ENCODE results near the gene CEMIP. TPM values are rescaled to one million over a fixed set of nuclear protein-coding genes. Genes with fewer than 3 reads are reported as not detected.
A peak's percentile ranks its signal among the peaks of the same experiment; 100 is the strongest.

CEMIP gene
- total RNA-seq, 1 donor = 0.21 TPM

DNA sequence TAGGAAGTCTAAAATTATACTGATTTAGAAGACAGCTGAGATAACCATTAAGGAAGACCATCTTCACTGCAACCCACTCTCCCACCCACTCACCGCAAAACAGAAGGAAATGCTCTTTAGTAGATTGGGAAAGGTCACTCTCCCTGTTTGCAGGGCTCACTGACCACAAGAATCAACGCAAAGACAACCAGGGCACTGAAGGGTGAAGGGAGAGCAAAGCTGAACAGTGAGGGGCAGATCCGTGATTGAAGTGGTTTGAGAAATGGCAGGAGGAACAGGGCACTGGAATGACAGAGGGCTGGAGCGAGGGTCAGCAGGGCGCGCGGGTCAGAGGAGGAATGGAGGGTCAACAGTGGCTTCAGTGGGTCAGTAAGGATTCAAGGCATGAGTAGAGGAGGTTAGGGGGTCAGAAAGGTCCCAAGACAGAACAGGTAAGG is 209.9 kb downstream of the CEMIP start:
- Histone ChIP-seq H3K9me3 (ENCODE audit: low read depth, low read length) (no peaks in the 10 kb centered on the region), H3K27me3 (ENCODE audit: insufficient read depth, low read length) (no peaks in the 10 kb centered on the region), H3K4me3 (ENCODE audit: low read length) (peak overlapping the region; percentile 95), H3K4me1 (ENCODE audit: insufficient read depth, low read length) (peaks cover 71% of the 10 kb centered on the region)

DNA sequence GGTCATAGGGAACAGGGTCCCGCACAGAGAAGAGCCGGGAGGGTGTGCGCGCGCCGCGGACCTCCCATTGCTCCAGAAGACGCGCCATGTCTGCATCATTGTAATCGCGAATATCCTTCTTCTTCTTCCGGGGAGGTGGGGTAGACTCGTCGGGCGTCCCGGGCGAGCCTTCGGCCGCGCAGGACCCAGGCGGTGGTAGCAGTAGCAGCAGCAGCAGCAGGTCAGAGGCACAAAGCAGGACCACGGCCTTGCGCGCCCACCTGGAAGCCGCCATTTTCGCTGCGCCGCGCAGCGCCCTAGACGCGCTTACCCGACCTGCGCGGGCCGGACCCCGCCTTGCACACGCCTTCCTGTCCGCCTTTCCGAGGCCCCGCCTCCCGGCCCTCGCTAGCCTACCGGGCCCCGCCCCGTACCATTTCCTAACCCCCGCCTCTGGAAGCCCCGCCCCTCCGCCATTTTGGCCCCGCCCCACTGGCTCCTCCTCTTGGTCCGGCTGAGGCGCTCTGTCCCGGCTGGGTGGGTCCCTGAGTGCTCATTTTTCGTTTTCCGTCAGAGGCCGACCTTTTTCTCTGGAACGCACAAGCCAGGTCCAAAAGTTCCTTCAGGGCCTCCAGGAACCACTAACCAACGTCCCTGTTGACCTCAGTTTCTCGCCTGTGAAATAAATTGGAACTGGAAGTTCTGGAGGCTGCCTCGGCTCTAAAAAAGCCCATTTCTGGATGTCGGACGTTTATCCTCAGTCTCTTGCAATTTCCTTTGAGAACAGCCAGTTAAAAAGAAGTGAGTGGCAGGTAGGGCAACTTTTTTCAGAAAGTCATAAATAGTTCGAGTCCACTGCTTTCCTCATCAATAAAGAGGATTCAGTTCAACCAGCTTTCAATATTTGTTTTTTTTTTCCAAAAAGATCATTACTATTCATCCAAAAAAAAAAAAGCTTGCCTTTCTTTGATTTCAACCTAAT is 210.6 kb downstream of the CEMIP start, which contains the start of gene MESD:
TSS of gene MESD (minus strand) at position 302 of the 961 bp plus-strand sequence. CDS start at position 274, 28 bp downstream.
- H3K4me1 ChIP-seq (ENCODE audit: insufficient read depth, low read length) = peaks cover 64% of the 10 kb centered on the region
- H3K4me3 ChIP-seq (ENCODE audit: low read length) = peak within 1 kb of the TSS; percentile 95
- no peaks in the 10 kb centered on the region for H3K9me3 ChIP-seq (ENCODE audit: low read depth, low read length)
- no peaks in the 10 kb centered on the region for H3K27me3 ChIP-seq (ENCODE audit: insufficient read depth, low read length)

DNA sequence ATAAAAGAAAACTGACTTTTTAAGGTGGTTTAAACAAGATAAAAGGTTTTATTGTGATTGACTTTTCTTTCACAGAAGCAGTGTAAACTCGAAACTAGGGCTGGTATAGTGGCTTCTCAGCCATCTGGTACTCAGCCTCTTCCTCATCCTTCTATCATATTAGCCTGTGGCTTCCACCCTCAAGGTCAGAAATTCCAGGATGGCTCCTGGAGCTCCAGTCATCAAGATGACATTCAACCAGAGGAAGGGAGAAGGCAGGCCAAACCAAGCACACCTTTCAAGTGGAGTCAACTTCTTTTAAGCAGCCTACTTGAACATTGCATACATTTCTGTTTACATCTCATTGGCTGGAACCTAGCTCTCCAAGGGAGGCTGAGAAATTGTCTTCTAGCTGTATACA is 211.8 kb downstream of the CEMIP start:
- H3K27me3 ChIP-seq (ENCODE audit: insufficient read depth, low read length) = no peaks in the 10 kb centered on the region
- H3K4me3 ChIP-seq (ENCODE audit: low read length) = no peak overlapping the region
- no peaks in the 10 kb centered on the region for H3K9me3 ChIP-seq (ENCODE audit: low read depth, low read length)
- peaks cover 53% of the 10 kb centered on the region for H3K4me1 ChIP-seq (ENCODE audit: insufficient read depth, low read length)

DNA sequence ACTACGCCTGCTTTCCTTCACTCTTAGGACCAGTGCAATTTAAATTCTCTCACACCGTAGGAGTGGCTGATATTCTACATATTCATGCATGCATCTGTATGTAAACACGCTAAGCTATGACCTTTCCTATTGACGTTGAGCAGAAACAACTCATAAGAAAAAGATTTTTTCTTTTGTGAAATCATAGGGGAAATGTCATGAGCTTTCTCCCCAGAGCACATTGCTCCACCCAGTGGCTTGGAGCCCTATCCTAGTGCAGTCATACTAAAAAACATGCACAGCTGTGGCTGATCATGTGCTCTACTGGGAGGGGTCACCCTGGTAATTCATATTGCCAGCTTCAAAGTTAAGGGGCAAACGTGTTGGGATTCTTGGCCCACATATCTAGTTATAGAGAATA is 212.3 kb downstream of the CEMIP start:
- no peak overlapping the region for H3K4me3 ChIP-seq (ENCODE audit: low read length)
- H3K9me3 ChIP-seq (ENCODE audit: low read depth, low read length) = no peaks in the 10 kb centered on the region
- H3K4me1 ChIP-seq (ENCODE audit: insufficient read depth, low read length) = peaks cover 50% of the 10 kb centered on the region
- no peaks in the 10 kb centered on the region for H3K27me3 ChIP-seq (ENCODE audit: insufficient read depth, low read length)

DNA sequence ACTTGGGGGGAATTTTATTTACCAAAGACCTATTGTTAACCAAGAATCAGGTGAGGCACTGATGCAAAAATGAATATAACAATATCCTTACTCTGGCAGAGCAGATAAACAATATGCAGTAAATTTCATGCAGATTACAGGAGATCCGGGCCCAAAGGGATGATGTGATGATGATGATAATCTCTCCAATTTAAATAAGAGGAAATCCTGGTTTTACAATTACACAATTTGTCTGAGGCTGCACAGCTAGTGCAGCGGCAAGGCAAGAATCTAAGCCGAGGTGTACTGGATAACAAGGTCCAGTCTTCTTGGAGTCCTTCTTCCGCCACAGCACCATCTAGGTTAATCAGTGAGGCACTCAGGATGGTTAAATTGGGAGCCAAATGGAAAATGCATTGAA is 212.8 kb downstream of the CEMIP start:
- Histone ChIP-seq H3K4me3 (ENCODE audit: low read length) (no peak overlapping the region), H3K4me1 (ENCODE audit: insufficient read depth, low read length) (peaks cover 44% of the 10 kb centered on the region), H3K9me3 (ENCODE audit: low read depth, low read length) (no peaks in the 10 kb centered on the region), H3K27me3 (ENCODE audit: insufficient read depth, low read length) (no peaks in the 10 kb centered on the region)

DNA sequence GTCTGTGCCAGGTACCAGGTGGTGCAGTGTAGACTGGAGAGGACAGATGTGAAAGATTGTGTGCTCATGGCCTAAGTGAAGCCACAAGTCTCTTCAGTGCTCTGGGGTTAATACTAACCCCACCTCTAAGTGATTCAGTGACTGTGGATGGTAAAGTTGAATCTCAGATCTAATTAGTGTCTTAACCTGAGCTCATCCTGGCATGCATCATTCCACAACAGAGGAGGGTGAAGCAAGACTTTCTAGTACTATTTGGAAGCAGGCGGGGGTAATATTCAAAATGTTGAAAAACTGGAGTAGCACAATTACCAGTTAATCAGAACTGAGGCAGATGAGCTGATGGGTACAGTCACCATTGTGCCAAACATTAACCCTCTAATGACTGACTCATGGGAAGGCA is 213.3 kb downstream of the CEMIP start:
- Histone ChIP-seq H3K4me3 (ENCODE audit: low read length) (no peak overlapping the region), H3K9me3 (ENCODE audit: low read depth, low read length) (no peaks in the 10 kb centered on the region), H3K4me1 (ENCODE audit: insufficient read depth, low read length) (peaks cover 40% of the 10 kb centered on the region), H3K27me3 (ENCODE audit: insufficient read depth, low read length) (no peaks in the 10 kb centered on the region)

DNA sequence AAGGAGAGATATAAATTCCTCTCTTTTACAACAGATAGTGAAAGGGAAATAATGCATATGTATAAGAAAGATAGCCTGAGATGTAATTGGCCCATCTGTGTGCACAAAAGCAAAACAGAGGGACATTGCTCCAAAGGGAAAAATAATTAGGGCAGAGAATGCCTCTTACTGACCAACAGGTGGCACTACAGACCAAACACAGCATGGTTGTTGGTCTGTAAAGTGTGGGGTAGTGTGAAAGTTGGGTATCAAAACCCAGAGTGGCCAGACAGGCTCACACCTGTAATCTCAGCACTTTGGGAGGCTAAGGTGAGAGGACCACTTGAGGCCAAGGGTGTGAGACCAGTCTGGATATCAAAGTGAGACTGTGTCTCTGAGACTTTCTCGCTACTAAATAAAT is 217.1 kb downstream of the CEMIP start:
- Histone ChIP-seq H3K27me3 (ENCODE audit: insufficient read depth, low read length) (no peaks in the 10 kb centered on the region), H3K4me1 (ENCODE audit: insufficient read depth, low read length) (peaks cover 25% of the 10 kb centered on the region), H3K9me3 (ENCODE audit: low read depth, low read length) (no peaks in the 10 kb centered on the region), H3K4me3 (ENCODE audit: low read length) (no peak overlapping the region)

DNA sequence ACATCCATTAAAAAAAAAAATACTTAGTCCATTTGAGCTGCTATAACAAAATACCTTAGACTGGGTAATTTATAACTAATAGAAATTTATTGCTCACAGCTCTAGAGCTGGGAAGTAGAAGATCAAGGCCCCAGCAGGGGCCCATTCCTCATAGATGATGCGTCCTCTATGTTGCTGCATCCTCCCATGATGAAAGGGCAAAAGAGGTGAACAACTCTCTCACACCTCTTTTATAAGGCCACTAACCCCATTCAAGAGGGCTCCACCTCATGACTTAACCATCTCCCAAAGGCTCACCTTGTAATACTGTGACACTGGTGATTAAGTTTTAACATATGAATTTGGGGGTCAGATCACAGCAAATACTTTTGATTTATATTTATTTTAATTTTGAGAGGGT is 218.5 kb downstream of the CEMIP start:
- H3K4me1 ChIP-seq (ENCODE audit: insufficient read depth, low read length) = peaks cover 22% of the 10 kb centered on the region
- H3K9me3 ChIP-seq (ENCODE audit: low read depth, low read length) = no peaks in the 10 kb centered on the region
- H3K4me3 ChIP-seq (ENCODE audit: low read length) = no peak overlapping the region
- H3K27me3 ChIP-seq (ENCODE audit: insufficient read depth, low read length) = no peaks in the 10 kb centered on the region

DNA sequence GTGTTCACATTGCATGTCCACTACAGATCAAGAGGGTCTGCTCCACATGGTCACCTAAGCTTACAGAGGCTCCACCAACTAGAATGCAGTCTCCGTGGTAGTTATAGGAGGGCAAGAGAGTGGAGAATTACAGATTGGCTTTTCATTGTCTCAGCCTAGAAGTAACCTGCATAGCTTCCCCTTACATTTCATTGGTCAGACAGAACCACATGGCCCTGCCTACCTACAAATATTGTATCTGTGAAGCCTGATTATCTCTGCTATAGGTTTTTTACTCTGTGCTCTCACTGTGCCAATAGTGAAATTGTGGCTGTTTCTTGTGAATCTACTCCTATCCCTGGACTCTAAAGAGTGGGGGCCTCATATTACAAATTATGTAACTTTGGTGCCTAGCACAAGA is 219.1 kb downstream of the CEMIP start:
- Histone ChIP-seq H3K27me3 (ENCODE audit: insufficient read depth, low read length) (no peaks in the 10 kb centered on the region), H3K4me3 (ENCODE audit: low read length) (no peak overlapping the region), H3K9me3 (ENCODE audit: low read depth, low read length) (no peaks in the 10 kb centered on the region), H3K4me1 (ENCODE audit: insufficient read depth, low read length) (peaks cover 27% of the 10 kb centered on the region)

DNA sequence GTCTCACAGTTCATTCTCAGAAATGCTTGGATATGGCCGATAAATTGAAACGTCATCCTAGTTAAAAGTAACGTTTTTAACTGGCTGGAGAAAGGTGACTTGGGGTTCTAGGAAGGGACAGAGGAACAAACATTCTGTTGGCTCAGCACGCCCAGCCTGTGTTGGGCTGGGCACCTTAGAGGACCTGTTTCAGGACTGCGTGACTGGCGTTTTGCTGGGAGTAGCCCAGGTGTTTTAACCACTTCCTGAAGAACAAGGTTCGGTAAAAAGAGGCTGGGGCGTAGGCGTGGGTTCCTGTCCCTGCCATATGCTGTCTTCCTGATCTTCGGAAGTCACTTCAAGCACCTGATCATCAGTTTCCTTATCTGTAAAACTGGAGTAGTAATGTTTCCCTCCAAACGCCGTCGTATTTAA is 220.5 kb downstream of the CEMIP start:
- Histone ChIP-seq H3K9me3 (ENCODE audit: low read depth, low read length) (no peaks in the 10 kb centered on the region), H3K27me3 (ENCODE audit: insufficient read depth, low read length) (no peaks in the 10 kb centered on the region), H3K4me3 (ENCODE audit: low read length) (peak overlapping the region; percentile 82), H3K4me1 (ENCODE audit: insufficient read depth, low read length) (peaks cover 37% of the 10 kb centered on the region)

DNA sequence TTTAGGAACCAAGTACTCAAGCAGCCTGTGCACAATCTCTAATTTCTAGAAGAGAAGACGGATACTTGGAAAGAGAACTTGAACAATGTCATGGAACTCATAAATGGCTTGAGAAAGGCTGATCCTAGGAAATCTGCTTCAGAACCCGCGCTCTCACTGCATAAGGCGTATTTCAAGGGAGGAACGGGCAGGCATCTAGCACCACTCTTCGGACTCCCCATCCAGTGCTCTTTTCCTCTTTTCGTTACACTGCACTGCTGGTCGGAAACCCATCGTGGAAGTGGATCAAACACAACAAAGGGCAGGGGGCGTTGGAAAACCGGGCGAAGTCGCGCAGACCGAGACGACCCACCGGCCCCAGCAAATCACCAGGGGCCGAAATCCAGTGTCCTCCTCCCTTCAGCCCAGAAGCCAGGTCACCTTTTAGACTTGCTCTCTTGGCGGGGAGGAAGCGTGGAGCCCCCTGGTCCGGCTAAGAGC is 221.0 kb downstream of the CEMIP start:
- H3K4me1 ChIP-seq (ENCODE audit: insufficient read depth, low read length) = peaks cover 37% of the 10 kb centered on the region
- H3K4me3 ChIP-seq (ENCODE audit: low read length) = peak overlapping the region; percentile 82
- H3K27me3 ChIP-seq (ENCODE audit: insufficient read depth, low read length) = no peaks in the 10 kb centered on the region
- H3K9me3 ChIP-seq (ENCODE audit: low read depth, low read length) = no peaks in the 10 kb centered on the region

DNA sequence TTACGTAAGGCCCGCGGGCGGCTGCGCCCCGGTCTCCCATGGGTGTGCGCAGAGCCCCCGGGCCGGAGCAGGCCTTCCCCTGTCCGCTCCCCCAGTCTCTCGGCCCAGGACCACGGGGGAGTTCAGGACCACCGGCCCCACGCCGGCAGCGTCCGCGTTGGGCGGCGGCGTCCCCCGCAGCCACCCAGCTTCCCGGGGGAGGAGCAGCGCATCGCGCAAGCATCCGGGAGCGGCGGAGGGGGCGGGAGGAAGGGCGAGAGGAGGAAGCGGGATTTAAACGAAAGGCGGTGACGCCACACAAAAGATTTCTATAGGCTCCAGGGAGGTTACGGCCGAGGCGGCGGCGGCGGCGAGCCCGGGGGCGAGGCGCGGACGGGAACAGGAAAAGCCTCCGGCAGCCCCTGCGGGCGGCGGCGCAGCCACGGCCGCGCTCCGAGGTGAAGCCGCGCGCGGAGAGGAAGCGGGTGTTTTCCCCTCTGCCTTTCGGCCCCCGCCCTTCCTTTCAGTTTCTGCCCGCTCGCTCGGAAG is 221.5 kb downstream of the CEMIP start, which contains the start of gene TLNRD1:
TSS of gene TLNRD1 (plus strand) at position 300 of the 528 bp plus-strand sequence. CDS start 1,349 bp downstream, outside the sequence.
- Histone ChIP-seq H3K4me1 (ENCODE audit: insufficient read depth, low read length) (peaks cover 37% of the 10 kb centered on the region), H3K4me3 (ENCODE audit: low read length) (peak within 1 kb of the TSS; percentile 82), H3K9me3 (ENCODE audit: low read depth, low read length) (no peaks in the 10 kb centered on the region), H3K27me3 (ENCODE audit: insufficient read depth, low read length) (no peaks in the 10 kb centered on the region)

Other genes starting within 250 kb of the CEMIP start
- gene ABHD17C, start 84.1 kb upstream of the CEMIP start, total RNA-seq = 0.84 TPM
- gene MESD, start 210.4 kb downstream of the CEMIP start, total RNA-seq = 8.6 TPM
- 21.3 TPM for gene TLNRD1, start 221.6 kb downstream of the CEMIP start, total RNA-seq